ENCODE measurements around the gene STOM.
A peak's percentile ranks its signal among the peaks of the same experiment; 100 is the strongest.

The STOM gene

DNA sequence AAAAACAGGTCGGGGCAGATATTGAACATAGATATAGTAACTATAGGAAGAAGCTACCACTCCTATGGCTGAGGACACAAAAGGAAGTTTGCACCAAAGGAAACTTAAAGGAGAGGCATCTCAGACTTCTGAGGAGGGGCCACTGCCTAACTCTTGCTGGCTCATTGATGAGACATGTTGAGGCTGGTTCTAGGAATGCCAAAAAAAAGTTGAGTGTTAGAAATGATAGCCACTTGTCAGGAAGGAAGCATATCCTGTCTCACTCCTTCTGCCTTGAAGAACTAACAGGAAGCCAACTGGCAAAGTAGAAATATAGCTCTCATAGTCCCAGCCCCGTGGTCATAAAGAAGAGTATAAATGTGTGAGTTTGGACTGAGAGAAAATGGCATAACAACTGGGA lies 23.3 kb upstream of the STOM start:
- Histone ChIP-seq H3K9ac (ENCODE audit: low read depth, low read length) (no peak overlapping the region), H3K27me3 (ENCODE audit: insufficient read depth, low read length, poor library complexity) (peaks cover 9% of the 10 kb centered on the region), H3K36me3 (ENCODE audit: insufficient read depth, low read length) (no peaks in the 10 kb centered on the region), H3K4me3 (ENCODE audit: low read depth in 1 of 2, low read length in 2 of 2) (no peak overlapping the region), H3K27ac (ENCODE audit: low read length) (no peak overlapping the region), H4K20me1 (ENCODE audit: insufficient read depth, low read length) (no peaks in the 10 kb centered on the region), H2AFZ (ENCODE audit: low read depth, low read length) (no peak overlapping the region), H3K4me2 (ENCODE audit: insufficient read depth, low read length) (no peak overlapping the region), H3K79me2 (ENCODE audit: insufficient read depth, low read length) (no peaks in the 10 kb centered on the region), H3K9me3 (ENCODE audit: insufficient read depth, low read length, severe bottlenecking) (no peaks in the 10 kb centered on the region), H3K4me1 (ENCODE audit: insufficient read depth, low read length) (0 out of 2 replicates have a peak, but pooled peaks cover 4% of the 10 kb centered on the region)
- DNase-seq (no peak), ATAC-seq (ENCODE audit: insufficient read depth, low read depth) (peak; percentile 54)
- no peak for TF ChIP-seq CTCF (IDR thresholded peaks at IDR 0.05; ENCODE audit: borderline replicate concordance, extremely low read depth, low read length, poor library complexity, severe bottlenecking)

DNA sequence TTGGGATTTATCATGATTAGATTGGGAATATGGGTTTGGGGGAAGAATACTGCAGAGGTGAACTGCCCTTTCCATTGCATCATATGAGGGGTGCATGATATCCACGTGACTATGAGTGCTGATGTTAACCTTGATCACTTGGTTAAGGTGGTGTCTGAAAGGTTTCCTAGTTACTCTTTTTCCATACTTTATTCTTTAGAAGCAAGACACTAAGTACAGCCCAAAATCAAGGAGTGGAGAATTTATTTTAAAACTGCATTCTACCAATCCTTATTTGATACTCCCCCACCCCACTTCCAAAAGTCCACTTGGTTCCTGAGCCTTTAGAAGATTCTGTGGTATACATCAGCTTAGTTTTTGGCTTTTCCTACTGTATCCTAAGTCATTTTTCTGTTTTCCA lies 20.3 kb upstream of the STOM start:
- Histone ChIP-seq H3K36me3 (ENCODE audit: insufficient read depth, low read length) (no peaks in the 10 kb centered on the region), H3K4me1 (ENCODE audit: insufficient read depth, low read length) (0 out of 2 replicates have a peak, but pooled peaks cover 4% of the 10 kb centered on the region), H3K9me3 (ENCODE audit: insufficient read depth, low read length, severe bottlenecking) (no peaks in the 10 kb centered on the region), H3K4me3 (ENCODE audit: low read depth in 1 of 2, low read length in 2 of 2) (no peak overlapping the region), H3K27ac (ENCODE audit: low read length) (no peak overlapping the region), H3K79me2 (ENCODE audit: insufficient read depth, low read length) (no peaks in the 10 kb centered on the region), H4K20me1 (ENCODE audit: insufficient read depth, low read length) (no peaks in the 10 kb centered on the region), H3K4me2 (ENCODE audit: insufficient read depth, low read length) (no peak overlapping the region), H3K27me3 (ENCODE audit: insufficient read depth, low read length, poor library complexity) (peaks cover 9% of the 10 kb centered on the region), H2AFZ (ENCODE audit: low read depth, low read length) (no peak overlapping the region), H3K9ac (ENCODE audit: low read depth, low read length) (no peak overlapping the region)
- no peak for ATAC-seq (ENCODE audit: insufficient read depth, low read depth)
- no peak for DNase-seq
- no peak for TF ChIP-seq CTCF (IDR thresholded peaks at IDR 0.05; ENCODE audit: borderline replicate concordance, extremely low read depth, low read length, poor library complexity, severe bottlenecking)
- TF ChIP-seq EZH2 (IDR thresholded peaks at IDR 0.05; ENCODE audit: borderline replicate concordance, low read depth, low read length, severe bottlenecking): no peak

- Histone ChIP-seq H3K9ac (ENCODE audit: low read depth, low read length) (no peak overlapping the region), H3K4me1 (ENCODE audit: insufficient read depth, low read length) (0 out of 2 replicates have a peak, but pooled peaks cover 3% of the 10 kb centered on the region), H3K4me3 (ENCODE audit: low read depth in 1 of 2, low read length in 2 of 2) (no peak overlapping the region), H3K4me2 (ENCODE audit: insufficient read depth, low read length) (no peak overlapping the region), H3K79me2 (ENCODE audit: insufficient read depth, low read length) (no peaks in the 10 kb centered on the region), H3K27me3 (ENCODE audit: insufficient read depth, low read length, poor library complexity) (peaks cover 12% of the 10 kb centered on the region), H3K27ac (ENCODE audit: low read length) (no peak overlapping the region), H2AFZ (ENCODE audit: low read depth, low read length) (no peak overlapping the region), H3K36me3 (ENCODE audit: insufficient read depth, low read length) (no peaks in the 10 kb centered on the region), H3K9me3 (ENCODE audit: insufficient read depth, low read length, severe bottlenecking) (no peaks in the 10 kb centered on the region), H4K20me1 (ENCODE audit: insufficient read depth, low read length) (no peaks in the 10 kb centered on the region)
- ATAC-seq (ENCODE audit: insufficient read depth, low read depth): no peak
- no peak for TF ChIP-seq EZH2 (IDR thresholded peaks at IDR 0.05; ENCODE audit: borderline replicate concordance, low read depth, low read length, severe bottlenecking)
- no peak for TF ChIP-seq CTCF (IDR thresholded peaks at IDR 0.05; ENCODE audit: borderline replicate concordance, extremely low read depth, low read length, poor library complexity, severe bottlenecking)
- DNase-seq: no peak
Measured at GRCh38 chr9:121388140-121388905, 18.3 kb upstream of the STOM start.
